GM04503 (cell line): ENCODE measurements around the gene HSD3B1.
"Not testable (repeated sequence)": the region's sequence is repeated elsewhere in the genome, so short reads cannot be mapped to it uniquely, and the experiment has no call there.

Experiments used
- DNase-seq: peaks from one replicate; pipeline ENCODE4 v3.0.0-alpha.2; 2012; ENCODE audit warnings: low read depth

Gene HSD3B1

GRCh38 chr1:119492763-119493162 is 14.2 kb upstream of the HSD3B1 start:
- DNase-seq, result no peak

- no peak for DNase-seq
Measured at GRCh38 chr1:119504831-119505230, 2.2 kb upstream of the HSD3B1 start.

GRCh38 chr1:119510046-119510445 is 3.0 kb downstream of the HSD3B1 start:
- DNase-seq, result no peak

- DNase-seq, result no peak
Measured at GRCh38 chr1:119515221-119515620, 8.2 kb downstream of the HSD3B1 start.

- DNase-seq, result no peak
Measured at GRCh38 chr1:119516247-119516646, 9.2 kb downstream of the HSD3B1 start.

- DNase-seq, result no peak
Measured at GRCh38 chr1:119516680-119517079, 9.7 kb downstream of the HSD3B1 start.

GRCh38 chr1:119517667-119518066 is 10.7 kb downstream of the HSD3B1 start:
- not testable (repeated sequence) for DNase-seq

GRCh38 chr1:119531606-119532323 is 24.8 kb downstream of the HSD3B1 start:
- peak; percentile 30 for DNase-seq

- no peak for DNase-seq
Measured at GRCh38 chr1:119532324-119532910, 25.4 kb downstream of the HSD3B1 start.

GRCh38 chr1:119535381-119535780 is 28.4 kb downstream of the HSD3B1 start:
- DNase-seq, result no peak

GRCh38 chr1:119537966-119538365 is 31.0 kb downstream of the HSD3B1 start:
- no peak for DNase-seq

GRCh38 chr1:119539636-119540035 is 32.6 kb downstream of the HSD3B1 start:
- DNase-seq, result no peak

- DNase-seq, result no peak
Measured at GRCh38 chr1:119541389-119541788, 34.4 kb downstream of the HSD3B1 start.

- no peak for DNase-seq
Measured at GRCh38 chr1:119542492-119542946, 35.5 kb downstream of the HSD3B1 start.

- no peak for DNase-seq
Measured at GRCh38 chr1:119544165-119544762, 37.3 kb downstream of the HSD3B1 start.

GRCh38 chr1:119546641-119547040 is 39.6 kb downstream of the HSD3B1 start:
- no peak for DNase-seq

GRCh38 chr1:119547306-119547705 is 40.3 kb downstream of the HSD3B1 start:
- no peak for DNase-seq

GRCh38 chr1:119547805-119548204 is 40.8 kb downstream of the HSD3B1 start:
- DNase-seq, result no peak

GRCh38 chr1:119549719-119550132 is 42.7 kb downstream of the HSD3B1 start:
- no peak for DNase-seq

- no peak for DNase-seq
Measured at GRCh38 chr1:119550381-119550780, 43.4 kb downstream of the HSD3B1 start.

- no peak for DNase-seq
Measured at GRCh38 chr1:119551218-119551617, 44.2 kb downstream of the HSD3B1 start.

GRCh38 chr1:119552656-119553055 is 45.6 kb downstream of the HSD3B1 start:
- DNase-seq, result not testable (repeated sequence)
